GM18526 (cell line): ENCODE measurements around the gene TGM2.

ENCODE experiments used
- POLR2A ChIP-seq: IDR thresholded peaks from 3 replicates; pipeline ENCODE4 v1.6.1; 2011; ENCODE audit not compliant: insufficient read length; ENCODE audit errors: extremely low read depth

The TGM2 gene

GRCh38 chr20:38112930-38113294 lies 52.2 kb downstream of the TGM2 start:
- TF ChIP-seq POLR2A = no peak

- TF ChIP-seq POLR2A = no peak
These were observed 52.7 kb downstream of the TGM2 start for GRCh38 chr20:38112261-38112929.

DNA sequence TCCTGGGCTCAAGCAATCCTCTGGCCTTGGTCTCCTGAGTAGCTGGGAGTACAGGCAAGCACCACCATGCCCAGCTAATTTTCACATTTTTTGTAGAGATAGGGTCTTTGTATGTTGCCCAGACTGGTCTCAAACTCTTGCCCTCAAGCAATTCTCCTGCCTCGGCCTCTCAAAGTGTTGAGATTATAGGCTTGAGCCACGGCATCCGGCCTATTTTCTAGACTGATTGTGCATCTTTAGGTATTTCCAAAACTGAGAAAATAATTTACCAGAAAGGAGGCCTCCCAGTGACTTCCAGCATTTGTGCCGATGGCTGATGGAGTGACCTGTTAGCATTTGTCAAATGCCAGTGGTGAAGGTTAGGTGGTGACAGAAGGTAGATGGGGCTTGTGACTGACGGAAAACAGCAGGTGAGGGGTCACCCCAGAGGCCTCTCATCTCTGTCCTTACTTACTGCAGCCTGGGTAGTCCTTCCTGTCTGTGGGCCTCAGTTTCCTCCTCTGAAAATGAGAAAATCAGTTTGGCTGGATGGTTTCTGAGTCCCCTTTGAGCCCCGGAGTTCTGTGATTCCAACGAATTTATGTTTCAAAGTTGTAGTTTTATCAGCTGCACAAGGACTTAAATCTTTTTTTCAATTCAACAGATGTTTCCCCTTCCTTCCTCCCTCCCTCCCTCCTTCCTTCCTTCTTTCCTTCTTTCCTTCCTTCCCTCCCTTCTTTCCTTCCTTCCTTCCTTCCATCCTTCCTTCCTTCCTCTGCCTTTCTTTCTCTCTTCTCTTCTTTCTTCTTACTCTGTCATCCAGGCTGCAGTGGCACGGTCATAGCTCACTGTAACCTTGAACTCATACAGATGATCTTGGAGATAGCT lies 53.5 kb downstream of the TGM2 start:
- no peak for TF ChIP-seq POLR2A

- no peak for TF ChIP-seq POLR2A
These were observed 54.4 kb downstream of the TGM2 start for GRCh38 chr20:38110525-38111178.

DNA sequence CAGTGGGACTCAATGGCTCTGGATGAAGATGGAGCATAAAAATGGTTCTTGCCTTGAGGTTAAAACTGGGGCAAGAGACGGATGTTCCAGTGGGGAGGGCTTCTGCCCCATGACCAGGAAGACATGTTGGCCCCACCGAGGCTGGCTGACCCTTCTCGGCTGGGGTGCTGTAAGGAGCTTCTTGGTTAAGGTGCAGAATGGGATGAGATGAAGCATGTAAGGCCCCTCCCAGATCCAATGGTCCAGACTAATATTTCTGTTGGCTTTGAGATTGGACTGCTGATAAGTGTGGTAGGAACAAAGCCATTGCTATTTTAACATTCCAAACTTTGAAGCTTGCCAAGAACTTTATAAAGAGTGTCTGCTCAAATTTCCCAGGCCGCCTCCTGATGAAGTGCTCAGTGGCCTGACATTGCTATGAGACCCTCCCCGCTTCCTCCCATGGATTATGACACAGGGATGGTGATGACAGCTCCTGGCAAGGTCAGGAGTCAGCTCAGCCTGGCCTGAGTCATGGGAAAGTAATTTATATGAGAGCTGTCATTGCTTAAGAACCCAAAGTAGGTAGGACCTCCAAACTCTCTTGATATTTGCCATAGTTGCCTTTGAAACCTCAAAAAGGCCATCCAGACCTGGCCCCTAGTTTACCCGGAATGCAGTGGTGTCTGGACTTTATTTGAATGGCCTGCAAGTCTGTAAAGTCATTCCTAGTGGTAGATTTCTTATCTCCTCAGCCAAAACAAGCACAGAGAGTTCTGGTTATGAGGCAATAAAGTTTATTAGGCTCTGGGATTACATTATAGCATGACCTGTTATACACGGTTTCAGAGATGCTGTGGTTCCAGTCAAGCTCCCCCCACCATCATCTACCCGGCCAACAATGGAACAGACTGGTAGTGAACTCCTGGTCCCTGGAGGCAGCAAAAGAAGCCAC lies 55.2 kb downstream of the TGM2 start:
- TF ChIP-seq POLR2A = no peak

- TF ChIP-seq POLR2A = no peak
These were observed 56.0 kb downstream of the TGM2 start for GRCh38 chr20:38108986-38109541.

- TF ChIP-seq POLR2A = no peak
These were observed 56.6 kb downstream of the TGM2 start for GRCh38 chr20:38108438-38108985.

GRCh38 chr20:38106461-38106860 lies 58.6 kb downstream of the TGM2 start:
- TF ChIP-seq POLR2A = no peak

- TF ChIP-seq POLR2A = no peak
These were observed 60.8 kb downstream of the TGM2 start for GRCh38 chr20:38104285-38104684.

DNA sequence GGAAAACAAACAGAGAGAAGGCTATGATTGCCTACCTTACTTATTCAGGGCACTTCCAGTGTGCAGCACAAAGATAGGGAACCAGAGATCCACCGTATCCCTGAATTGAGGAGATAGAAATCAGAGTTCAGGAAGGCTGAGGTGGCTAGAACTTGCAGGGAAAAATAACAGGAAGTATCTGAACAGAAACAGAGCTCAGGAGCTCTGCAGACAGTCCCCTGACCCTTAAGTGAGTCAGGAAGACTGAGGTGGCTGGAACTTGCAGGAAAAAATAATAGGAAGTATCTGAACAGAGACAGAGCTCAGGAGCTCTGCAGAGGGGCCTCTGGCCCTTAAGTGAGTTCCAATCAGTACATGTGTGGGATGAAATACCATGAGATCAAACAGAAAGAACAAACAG lies 66.1 kb downstream of the TGM2 start:
- TF ChIP-seq POLR2A = no peak

DNA sequence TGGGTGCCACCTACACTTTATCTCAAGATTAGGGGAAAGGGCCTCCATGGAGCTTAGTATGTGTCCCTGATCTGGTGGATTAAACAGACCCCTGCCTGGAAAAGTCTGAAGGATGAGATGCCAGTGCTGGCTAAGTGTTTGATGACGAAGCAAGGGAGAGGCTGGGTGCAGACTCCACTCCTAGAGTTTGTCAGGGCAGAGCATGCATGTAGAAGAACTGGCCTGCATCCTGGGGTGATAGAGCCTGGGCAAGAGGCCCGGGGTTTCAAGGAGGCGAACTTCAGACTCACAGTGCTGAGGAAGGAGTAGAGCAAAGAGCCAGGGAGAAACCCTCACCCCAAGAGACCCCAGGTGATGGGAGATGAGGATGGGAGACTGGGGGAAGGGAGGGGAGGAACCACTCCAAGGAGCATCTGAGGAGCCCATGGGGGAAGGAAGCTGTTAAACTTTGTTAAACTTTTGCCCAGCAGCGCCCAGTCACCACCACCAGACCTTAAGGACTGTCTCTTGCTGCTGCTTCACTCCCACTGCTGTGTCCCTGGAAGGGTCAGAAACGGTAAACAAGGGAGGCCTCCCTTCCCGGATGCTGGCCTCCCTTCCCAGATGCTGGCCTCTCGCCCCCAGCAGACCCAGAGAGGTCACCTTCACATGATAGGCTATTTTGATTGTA lies 69.9 kb downstream of the TGM2 start:
- no peak for TF ChIP-seq POLR2A

GRCh38 chr20:38094373-38094891 lies 70.6 kb downstream of the TGM2 start:
- TF ChIP-seq POLR2A = no peak

- TF ChIP-seq POLR2A = no peak
These were observed 71.4 kb downstream of the TGM2 start for GRCh38 chr20:38093641-38094077.

DNA sequence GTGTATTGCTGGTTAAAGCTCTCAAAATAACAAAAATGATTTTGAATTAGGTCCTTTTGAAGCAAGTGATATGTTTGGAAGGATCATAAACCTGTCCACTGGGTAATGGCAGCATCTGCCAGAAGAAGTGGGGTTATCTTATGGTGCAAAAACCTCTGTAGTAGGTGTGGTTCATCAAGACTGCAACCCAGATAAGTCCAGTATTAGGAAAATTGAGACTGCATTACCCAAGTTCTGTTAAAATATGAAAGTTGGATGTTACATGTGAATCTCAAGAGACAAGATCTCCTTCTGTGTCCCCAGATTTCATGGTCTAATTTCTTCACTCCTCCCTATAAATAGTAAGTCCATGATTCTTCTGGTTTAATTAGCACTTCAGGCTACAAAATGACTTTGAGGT lies 72.2 kb downstream of the TGM2 start:
- TF ChIP-seq POLR2A = no peak
